MM.1S (cell line): ENCODE data around the gene CPLX1.

Experiments
- DNase-seq: peaks from one replicate; pipeline ENCODE4 v3.0.0-alpha.2; 2015
- H2AFZ ChIP-seq: fragments of 300-600 bp; sonication (generic); 2 replicates; pipeline ENCODE4 v1.6.0; 2016; ENCODE audit warnings: antibody characterized with exemption, low read length
- H3F3A ChIP-seq: fragments of 300-600 bp; sonication (generic); 2 replicates; pipeline ENCODE4 v1.6.1; 2016; ENCODE audit warnings: mild to moderate bottlenecking, antibody characterized with exemption, low read length, moderate library complexity, mixed read lengths; ENCODE audit not compliant: insufficient read depth
- H3K27ac ChIP-seq: fragments of 300-600 bp; sonication (generic); 2 replicates; pipeline ENCODE4 v1.5.1; 2016; ENCODE audit warnings: mild to moderate bottlenecking, low read length
- H3K27me3 ChIP-seq: fragments of 300-600 bp; sonication (generic); replicated peaks from 2 replicates; pipeline ENCODE4 v1.6.0; 2016; ENCODE audit warnings: low read length; ENCODE audit not compliant: insufficient read depth
- H3K36me3 ChIP-seq: fragments of 300-600 bp; sonication (generic); replicated peaks from 2 replicates; pipeline ENCODE4 v1.6.1; 2016; ENCODE audit warnings: mild to moderate bottlenecking, low read length, mixed read lengths; ENCODE audit not compliant: insufficient read depth
- H3K4me1 ChIP-seq: fragments of 300-600 bp; sonication (generic); 2 replicates; pipeline ENCODE4 v1.6.1; 2016; ENCODE audit warnings: low read length, mixed read lengths
- H3K4me2 ChIP-seq: fragments of 300-600 bp; sonication (generic); 2 replicates; pipeline ENCODE4 v1.6.0; 2016; ENCODE audit warnings: low read depth, low read length
- H3K4me3 ChIP-seq: fragments of 300-600 bp; sonication (generic); 2 replicates; pipeline ENCODE4 v1.5.1; 2016; ENCODE audit warnings: low read length, mixed read lengths
- H3K79me2 ChIP-seq: fragments of 300-600 bp; sonication (generic); 2 replicates; pipeline ENCODE4 v1.6.1; 2016; ENCODE audit warnings: mixed run types, low read length, mixed read lengths
- H3K9ac ChIP-seq: fragments of 300-600 bp; sonication (generic); 2 replicates; pipeline ENCODE4 v1.6.1; 2016; ENCODE audit warnings: low read length, mixed read lengths
- H3K9me2 ChIP-seq: fragments of 300-600 bp; sonication (generic); replicated peaks from 2 replicates; pipeline ENCODE4 v1.6.1; 2016; ENCODE audit warnings: mild to moderate bottlenecking, low read length, mixed read lengths; ENCODE audit not compliant: insufficient read depth
- H3K9me3 ChIP-seq: fragments of 300-600 bp; sonication (generic); replicated peaks from 2 replicates; pipeline ENCODE4 v1.6.1; 2016; ENCODE audit warnings: mild to moderate bottlenecking, low read length, mixed read lengths; ENCODE audit not compliant: insufficient read depth
- H4K20me1 ChIP-seq: fragments of 300-600 bp; sonication (generic); 2 replicates; pipeline ENCODE4 v1.6.1; 2016; ENCODE audit warnings: mild to moderate bottlenecking, low read length, moderate library complexity, mixed read lengths; ENCODE audit not compliant: insufficient read depth
- CTCF ChIP-seq: fragments of 300-600 bp; sonication (generic); IDR thresholded peaks from 2 replicates; pipeline ENCODE4 v1.5.1; 2016; ENCODE audit warnings: antibody characterized with exemption, low read length, mixed read lengths
- EZH2 ChIP-seq: fragments of 300-600 bp; sonication (generic); optimal IDR thresholded peaks from 2 replicates; pipeline ENCODE3; 2017; ENCODE audit warnings: low read depth, mild to moderate bottlenecking, antibody characterized with exemption, low read length, mixed read lengths
- EZH2phosphoT487 ChIP-seq: fragments of 300-600 bp; sonication (generic); IDR thresholded peaks from 2 replicates; pipeline ENCODE4 v1.6.1; 2018; ENCODE audit warnings: antibody characterized with exemption, low read length

Gene CPLX1

GRCh38 chr4:859496-859895 is 33.6 kb upstream of the CPLX1 start:
- TF ChIP-seq EZH2, result no peak
- no peak for TF ChIP-seq CTCF
- no peak for TF ChIP-seq EZH2phosphoT487
- no peaks in the 10 kb centered on the region for H4K20me1 ChIP-seq
- H3K27ac ChIP-seq, result no peak overlapping the region
- H3K9ac ChIP-seq, result no peak overlapping the region
- no peaks in the 10 kb centered on the region for H3K79me2 ChIP-seq
- H3K4me3 ChIP-seq, result no peak overlapping the region
- H3K9me3 ChIP-seq, result no peaks in the 10 kb centered on the region
- peaks cover 27% of the 10 kb centered on the region; the same call in 1 of the 2 replicates for H3K36me3 ChIP-seq
- H3K4me2 ChIP-seq, result no peak overlapping the region
- H3K4me1 ChIP-seq, result no peaks in the 10 kb centered on the region
- peaks cover 6% of the 10 kb centered on the region; the same call in 1 of the 2 replicates for H3F3A ChIP-seq
- DNase-seq, result no peak
- no peak overlapping the region for H2AFZ ChIP-seq
- no peaks in the 10 kb centered on the region for H3K27me3 ChIP-seq
- no peaks in the 10 kb centered on the region for H3K9me2 ChIP-seq

GRCh38 chr4:858831-859451 is 33.0 kb upstream of the CPLX1 start:
- H3K9me3 ChIP-seq, result no peaks in the 10 kb centered on the region
- TF ChIP-seq EZH2phosphoT487 (no peak), CTCF (no peak), EZH2 (no peak)

GRCh38 chr4:858041-858481 is 32.1 kb upstream of the CPLX1 start:
- H3K79me2 ChIP-seq, result no peaks in the 10 kb centered on the region
- H3K9ac ChIP-seq, result no peak overlapping the region
- no peak overlapping the region for H3K4me2 ChIP-seq
- no peak overlapping the region for H2AFZ ChIP-seq
- H4K20me1 ChIP-seq, result no peaks in the 10 kb centered on the region
- peaks cover 6% of the 10 kb centered on the region; the same call in 1 of the 2 replicates for H3F3A ChIP-seq
- H3K9me2 ChIP-seq, result no peaks in the 10 kb centered on the region
- H3K27ac ChIP-seq, result no peak overlapping the region
- H3K4me3 ChIP-seq, result no peak overlapping the region
- H3K36me3 ChIP-seq, result peaks cover 25% of the 10 kb centered on the region; the same call in 1 of the 2 replicates
- no peak for DNase-seq
- no peak for TF ChIP-seq EZH2phosphoT487
- no peak for TF ChIP-seq EZH2
- no peak for TF ChIP-seq CTCF
- H3K4me1 ChIP-seq, result no peaks in the 10 kb centered on the region
- no peaks in the 10 kb centered on the region for H3K9me3 ChIP-seq
- no peaks in the 10 kb centered on the region for H3K27me3 ChIP-seq

More at GRCh38 chr4:858831-859451, 33.0 kb upstream of the CPLX1 start:
- Histone ChIP-seq H3K36me3 (peaks cover 25% of the 10 kb centered on the region; the same call in 1 of the 2 replicates), H3K27me3 (no peaks in the 10 kb centered on the region), H3K9me2 (no peaks in the 10 kb centered on the region), H3K79me2 (no peaks in the 10 kb centered on the region), H3K4me3 (no peak overlapping the region), H3K4me1 (no peaks in the 10 kb centered on the region), H2AFZ (no peak overlapping the region), H4K20me1 (no peaks in the 10 kb centered on the region), H3F3A (peaks cover 6% of the 10 kb centered on the region; the same call in 1 of the 2 replicates), H3K4me2 (no peak overlapping the region), H3K27ac (no peak overlapping the region), H3K9ac (no peak overlapping the region)
- DNase-seq, result no peak
